ENCODE results near the gene FAF1.

GRCh38 chr1:50611675-50612074, 348.4 kb downstream of the FAF1 start:
- TF ChIP-seq YY1 (IDR thresholded peaks at IDR 0.05; ENCODE audit: low read depth) (no peak), CTCF (IDR thresholded peaks at IDR 0.05) (no peak), CHD2 (IDR thresholded peaks at IDR 0.05; ENCODE audit: low read length, partially characterized antibody) (no peak)
